ENCODE measurements around the gene ALPK3. TPM values are rescaled to one million over a fixed set of nuclear protein-coding genes. Genes with fewer than 3 reads are reported as not detected.

Gene ALPK3
- total RNA-seq, 1 experiment from 2014 or later, result 2.0 TPM

- TF ChIP-seq FOSL1 (IDR thresholded peaks at IDR 0.05; ENCODE audit: low read depth) (no peak), SP1 (IDR thresholded peaks at IDR 0.05; ENCODE audit: low read depth) (no peak), RAD21 (IDR thresholded peaks at IDR 0.05; ENCODE audit: low read depth) (no peak; the same call in 1 of the 2 replicates), CTCF (IDR thresholded peaks at IDR 0.05 in 2 of 3, conservative IDR thresholded peaks at IDR 0.05 in 1 of 3; ENCODE audit: borderline replicate concordance in 1 of 3, insufficient read depth in 1 of 3, low read depth in 2 of 3, low read length in 2 of 3) (peak in 2 of 3 experiments; percentile 19 to 26; a peak in 1 of 6 replicates), REST (IDR thresholded peaks at IDR 0.05; ENCODE audit: low read depth) (no peak), ELF1 (IDR thresholded peaks at IDR 0.05; ENCODE audit: borderline replicate concordance, low read depth) (no peak)
- Histone ChIP-seq H3K9me2 (ENCODE audit: insufficient read depth) (no peaks in the 10 kb centered on the region), H2AFZ (ENCODE audit: low read depth, low read length, poor library complexity, severe bottlenecking) (no peak overlapping the region), H3K9me3 (ENCODE audit: control insufficient read depth in 1 of 2, insufficient read depth in 1 of 2, low read depth in 1 of 2, low read length in 2 of 2) (no peaks in the 10 kb centered on the region), H3K27ac (ENCODE audit: low read depth, low read length) (no peak overlapping the region), H3K9ac (ENCODE audit: low read length) (no peak overlapping the region), H3K79me2 (ENCODE audit: insufficient read depth, low read length) (peaks cover 66% of the 10 kb centered on the region), H3K4me1 (ENCODE audit: control insufficient read depth in 1 of 2, insufficient read depth in 2 of 2, low read length in 2 of 2) (no peaks in the 10 kb centered on the region), H3K27me3 (ENCODE audit: insufficient read depth, low read length) (no peaks in the 10 kb centered on the region), H3K4me3 (replicated peaks in 1 of 2; ENCODE audit: low read depth in 1 of 2, low read length in 2 of 2) (no peak overlapping the region), H4K20me1 (ENCODE audit: insufficient read depth) (no peaks in the 10 kb centered on the region), H3K36me3 (ENCODE audit: control insufficient read depth in 1 of 2, insufficient read depth in 2 of 2, low read length in 2 of 2) (peaks cover 12 to 33% of the 10 kb centered on the region in 2 experiments; a peak in 2 of 4 replicates), H3K4me2 (ENCODE audit: low read length) (no peak overlapping the region)
- no TSS peak for BruUV-seq (replicated peaks)
- POLR2A ChIA-PET, result no interaction called here
- RAD21 ChIA-PET (ENCODE audit: low non-redundant PET in 1 of 2, low total read pairs in 2 of 2, uncharacterized antibody in 2 of 2, unreplicated experiment in 2 of 2), result no interaction called here
- no peak for DNase-seq (ENCODE audit: low read depth, low spot score)
- ATAC-seq, result no peak
- intact Hi-C loops (cut with micrococcal nuclease), result no loop called here
- CTCF ChIA-PET, result no interaction called here
Measured at GRCh38 chr15:84783493-84784251, 33.5 kb upstream of the ALPK3 start.
